Measurements from ENCODE around the gene FTH1. TPM values are rescaled to one million over a fixed set of nuclear protein-coding genes. Genes with fewer than 3 reads are reported as not detected.

Gene FTH1
- total and polyA plus RNA-seq, 2 of the 13 experiments (the other 11 are each of a cell fraction or from before 2014, with no cell fraction given), result 607 to 760 TPM

DNA sequence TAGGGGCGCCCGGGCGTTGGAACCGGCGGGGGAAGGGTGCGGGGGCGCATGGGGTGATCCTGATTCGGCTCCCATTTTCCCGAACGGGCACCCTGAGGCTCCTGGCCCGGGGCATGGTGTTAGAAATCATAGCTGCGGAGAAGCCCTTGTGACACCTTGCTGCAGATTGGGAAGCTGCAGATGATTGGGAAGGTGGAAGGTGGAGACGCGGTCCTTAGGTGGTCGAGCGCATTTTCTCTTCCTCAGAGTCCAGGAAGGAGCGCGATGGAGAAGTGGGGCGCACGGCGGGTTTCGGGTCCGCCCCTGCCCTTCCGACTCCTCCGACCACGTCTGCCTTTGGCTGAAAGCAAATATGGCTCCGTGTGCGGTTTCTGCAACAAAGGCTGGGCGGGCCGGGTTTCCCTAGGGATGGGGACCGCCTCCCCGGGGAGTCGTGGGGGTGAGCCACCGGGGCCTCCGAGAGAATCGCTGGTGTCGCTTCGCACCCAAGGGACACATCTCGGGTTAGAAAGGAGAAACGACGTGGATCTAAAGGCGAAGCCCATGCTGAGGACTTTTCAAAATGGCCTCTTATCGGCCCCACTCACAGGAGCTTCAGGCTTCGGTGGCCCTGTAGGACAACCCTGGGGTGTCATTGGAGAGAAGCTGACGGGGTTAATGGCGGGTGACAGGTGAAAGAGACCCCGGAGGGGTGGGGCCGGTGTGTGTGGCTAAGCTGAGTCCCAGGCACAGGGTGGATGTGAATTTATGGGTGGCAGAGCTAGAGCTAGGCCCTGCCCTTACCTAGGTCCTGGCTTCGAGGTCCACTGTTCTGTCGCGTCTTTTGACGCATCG lies 707 bp upstream of the FTH1 start (continued):
- TF ChIP-seq, protein P1, sequence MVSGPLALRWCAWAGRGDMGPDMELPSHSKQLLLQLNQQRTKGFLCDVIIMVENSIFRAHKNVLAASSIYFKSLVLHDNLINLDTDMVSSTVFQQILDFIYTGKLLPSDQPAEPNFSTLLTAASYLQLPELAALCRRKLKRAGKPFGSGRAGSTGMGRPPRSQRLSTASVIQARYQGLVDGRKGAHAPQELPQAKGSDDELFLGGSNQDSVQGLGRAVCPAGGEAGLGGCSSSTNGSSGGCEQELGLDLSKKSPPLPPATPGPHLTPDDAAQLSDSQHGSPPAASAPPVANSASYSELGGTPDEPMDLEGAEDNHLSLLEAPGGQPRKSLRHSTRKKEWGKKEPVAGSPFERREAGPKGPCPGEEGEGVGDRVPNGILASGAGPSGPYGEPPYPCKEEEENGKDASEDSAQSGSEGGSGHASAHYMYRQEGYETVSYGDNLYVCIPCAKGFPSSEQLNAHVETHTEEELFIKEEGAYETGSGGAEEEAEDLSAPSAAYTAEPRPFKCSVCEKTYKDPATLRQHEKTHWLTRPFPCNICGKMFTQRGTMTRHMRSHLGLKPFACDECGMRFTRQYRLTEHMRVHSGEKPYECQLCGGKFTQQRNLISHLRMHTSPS (CRISPR knock-in tag; IDR thresholded peaks at IDR 0.05; ENCODE audit: low read depth), result 0 out of 2 replicates have a peak, but pooled peaks have one; percentile 10
- TF ChIP-seq RXRB (CRISPR knock-in tag; IDR thresholded peaks at IDR 0.05; ENCODE audit: borderline replicate concordance), result no peak
- no peak for TF ChIP-seq HNRNPH1 (optimal IDR thresholded peaks at IDR 0.05; ENCODE audit: low read depth, low read length)
- TF ChIP-seq, protein P2, sequence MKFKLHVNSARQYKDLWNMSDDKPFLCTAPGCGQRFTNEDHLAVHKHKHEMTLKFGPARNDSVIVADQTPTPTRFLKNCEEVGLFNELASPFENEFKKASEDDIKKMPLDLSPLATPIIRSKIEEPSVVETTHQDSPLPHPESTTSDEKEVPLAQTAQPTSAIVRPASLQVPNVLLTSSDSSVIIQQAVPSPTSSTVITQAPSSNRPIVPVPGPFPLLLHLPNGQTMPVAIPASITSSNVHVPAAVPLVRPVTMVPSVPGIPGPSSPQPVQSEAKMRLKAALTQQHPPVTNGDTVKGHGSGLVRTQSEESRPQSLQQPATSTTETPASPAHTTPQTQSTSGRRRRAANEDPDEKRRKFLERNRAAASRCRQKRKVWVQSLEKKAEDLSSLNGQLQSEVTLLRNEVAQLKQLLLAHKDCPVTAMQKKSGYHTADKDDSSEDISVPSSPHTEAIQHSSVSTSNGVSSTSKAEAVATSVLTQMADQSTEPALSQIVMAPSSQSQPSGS (CRISPR knock-in tag; IDR thresholded peaks at IDR 0.05), result no peak
- peak; percentile 32; the same call in 1 of the 2 replicates for TF ChIP-seq ZC3H4 (CRISPR knock-in tag; IDR thresholded peaks at IDR 0.05; ENCODE audit: borderline replicate concordance)
- no peak for TF ChIP-seq MTF1 (CRISPR knock-in tag; IDR thresholded peaks at IDR 0.05)
- TF ChIP-seq, protein P3, sequence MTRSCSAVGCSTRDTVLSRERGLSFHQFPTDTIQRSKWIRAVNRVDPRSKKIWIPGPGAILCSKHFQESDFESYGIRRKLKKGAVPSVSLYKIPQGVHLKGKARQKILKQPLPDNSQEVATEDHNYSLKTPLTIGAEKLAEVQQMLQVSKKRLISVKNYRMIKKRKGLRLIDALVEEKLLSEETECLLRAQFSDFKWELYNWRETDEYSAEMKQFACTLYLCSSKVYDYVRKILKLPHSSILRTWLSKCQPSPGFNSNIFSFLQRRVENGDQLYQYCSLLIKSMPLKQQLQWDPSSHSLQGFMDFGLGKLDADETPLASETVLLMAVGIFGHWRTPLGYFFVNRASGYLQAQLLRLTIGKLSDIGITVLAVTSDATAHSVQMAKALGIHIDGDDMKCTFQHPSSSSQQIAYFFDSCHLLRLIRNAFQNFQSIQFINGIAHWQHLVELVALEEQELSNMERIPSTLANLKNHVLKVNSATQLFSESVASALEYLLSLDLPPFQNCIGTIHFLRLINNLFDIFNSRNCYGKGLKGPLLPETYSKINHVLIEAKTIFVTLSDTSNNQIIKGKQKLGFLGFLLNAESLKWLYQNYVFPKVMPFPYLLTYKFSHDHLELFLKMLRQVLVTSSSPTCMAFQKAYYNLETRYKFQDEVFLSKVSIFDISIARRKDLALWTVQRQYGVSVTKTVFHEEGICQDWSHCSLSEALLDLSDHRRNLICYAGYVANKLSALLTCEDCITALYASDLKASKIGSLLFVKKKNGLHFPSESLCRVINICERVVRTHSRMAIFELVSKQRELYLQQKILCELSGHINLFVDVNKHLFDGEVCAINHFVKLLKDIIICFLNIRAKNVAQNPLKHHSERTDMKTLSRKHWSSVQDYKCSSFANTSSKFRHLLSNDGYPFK (CRISPR knock-in tag; IDR thresholded peaks at IDR 0.05; ENCODE audit: borderline replicate concordance), result peak; percentile 76; the same call in 1 of the 2 replicates
- 0 out of 2 replicates have a peak, but pooled peaks have one; percentile 6 for TF ChIP-seq NCOA1 (CRISPR knock-in tag; IDR thresholded peaks at IDR 0.05)
- TF ChIP-seq, protein P4, sequence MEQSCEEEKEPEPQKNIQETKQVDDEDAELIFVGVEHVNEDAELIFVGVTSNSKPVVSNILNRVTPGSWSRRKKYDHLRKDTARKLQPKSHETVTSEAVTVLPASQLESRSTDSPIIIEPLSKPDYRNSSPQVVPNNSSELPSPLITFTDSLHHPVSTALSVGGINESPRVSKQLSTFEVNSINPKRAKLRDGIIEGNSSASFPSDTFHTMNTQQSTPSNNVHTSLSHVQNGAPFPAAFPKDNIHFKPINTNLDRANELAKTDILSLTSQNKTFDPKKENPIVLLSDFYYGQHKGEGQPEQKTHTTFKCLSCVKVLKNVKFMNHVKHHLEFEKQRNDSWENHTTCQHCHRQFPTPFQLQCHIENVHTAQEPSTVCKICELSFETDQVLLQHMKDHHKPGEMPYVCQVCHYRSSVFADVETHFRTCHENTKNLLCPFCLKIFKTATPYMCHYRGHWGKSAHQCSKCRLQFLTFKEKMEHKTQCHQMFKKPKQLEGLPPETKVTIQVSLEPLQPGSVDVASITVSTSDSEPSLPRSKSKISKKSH (CRISPR knock-in tag; IDR thresholded peaks at IDR 0.05; ENCODE audit: borderline replicate concordance), result 0 out of 2 replicates have a peak, but pooled peaks have one; percentile 31
- TF ChIP-seq, protein P5, sequence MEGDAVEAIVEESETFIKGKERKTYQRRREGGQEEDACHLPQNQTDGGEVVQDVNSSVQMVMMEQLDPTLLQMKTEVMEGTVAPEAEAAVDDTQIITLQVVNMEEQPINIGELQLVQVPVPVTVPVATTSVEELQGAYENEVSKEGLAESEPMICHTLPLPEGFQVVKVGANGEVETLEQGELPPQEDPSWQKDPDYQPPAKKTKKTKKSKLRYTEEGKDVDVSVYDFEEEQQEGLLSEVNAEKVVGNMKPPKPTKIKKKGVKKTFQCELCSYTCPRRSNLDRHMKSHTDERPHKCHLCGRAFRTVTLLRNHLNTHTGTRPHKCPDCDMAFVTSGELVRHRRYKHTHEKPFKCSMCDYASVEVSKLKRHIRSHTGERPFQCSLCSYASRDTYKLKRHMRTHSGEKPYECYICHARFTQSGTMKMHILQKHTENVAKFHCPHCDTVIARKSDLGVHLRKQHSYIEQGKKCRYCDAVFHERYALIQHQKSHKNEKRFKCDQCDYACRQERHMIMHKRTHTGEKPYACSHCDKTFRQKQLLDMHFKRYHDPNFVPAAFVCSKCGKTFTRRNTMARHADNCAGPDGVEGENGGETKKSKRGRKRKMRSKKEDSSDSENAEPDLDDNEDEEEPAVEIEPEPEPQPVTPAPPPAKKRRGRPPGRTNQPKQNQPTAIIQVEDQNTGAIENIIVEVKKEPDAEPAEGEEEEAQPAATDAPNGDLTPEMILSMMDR (CRISPR knock-in tag; IDR thresholded peaks at IDR 0.05), result 0 out of 2 replicates have a peak, but pooled peaks have one; percentile 8
- TF ChIP-seq ZNF891 (CRISPR knock-in tag; IDR thresholded peaks at IDR 0.05), result peak; percentile 37; the same call in 1 of the 2 replicates
- no peak for TF ChIP-seq GTF2F1 (IDR thresholded peaks at IDR 0.05; ENCODE audit: low read length)
- TF ChIP-seq ZNF749 (CRISPR knock-in tag; IDR thresholded peaks at IDR 0.05; ENCODE audit: borderline replicate concordance), result no peak
- no peak for TF ChIP-seq FOXM1 (CRISPR knock-in tag; IDR thresholded peaks at IDR 0.05)
- 0 out of 2 replicates have a peak, but pooled peaks have one; percentile 12 for TF ChIP-seq SRY (CRISPR knock-in tag; IDR thresholded peaks at IDR 0.05)
- peak; percentile 15 for TF ChIP-seq SRSF1 (optimal IDR thresholded peaks at IDR 0.05; ENCODE audit: low read depth, low read length)
- TF ChIP-seq POLR2A (IDR thresholded peaks at IDR 0.05; ENCODE audit: insufficient read depth in 1 of 2, low read depth in 2 of 2, low read length in 2 of 2), result peak in 1 of 2 experiments; percentile 9
- TF ChIP-seq TOE1 (CRISPR knock-in tag; IDR thresholded peaks at IDR 0.05), result no peak
- TF ChIP-seq ZNF234 (CRISPR knock-in tag; conservative IDR thresholded peaks at IDR 0.05), result 0 out of 2 replicates have a peak, but pooled peaks have one; percentile 28

All from HepG2 (cell line).